ENCODE measurements around the gene THYN1. TPM values are rescaled to one million over a fixed set of nuclear protein-coding genes. Genes with fewer than 3 reads are reported as not detected.
A peak's percentile ranks its signal among the peaks of the same experiment; 100 is the strongest.
"Not testable (repeated sequence)": the region's sequence is repeated elsewhere in the genome, so short reads cannot be mapped to it uniquely, and the experiment has no call there.

Gene THYN1
- total RNA-seq, 2 donors from 2014 or later, result 81.4 to 85.0 TPM

DNA sequence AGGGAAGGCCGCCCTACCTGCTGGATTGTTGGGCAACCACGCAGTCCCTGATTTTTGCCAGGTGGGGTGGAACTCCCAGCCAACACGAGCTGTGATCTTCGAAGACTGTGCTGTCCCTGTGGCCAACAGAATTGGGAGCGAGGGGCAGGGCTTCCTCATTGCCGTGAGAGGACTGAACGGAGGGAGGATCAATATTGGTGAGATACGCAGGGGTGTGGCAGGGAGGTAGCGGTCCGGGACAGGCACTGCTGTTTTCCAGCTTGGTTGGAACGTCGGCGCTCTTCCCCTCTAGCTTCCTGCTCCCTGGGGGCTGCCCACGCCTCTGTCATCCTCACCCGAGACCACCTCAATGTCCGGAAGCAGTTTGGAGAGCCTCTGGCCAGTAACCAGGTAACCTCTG is 7.8 kb upstream of the THYN1 start:
- no peak for ATAC-seq

DNA sequence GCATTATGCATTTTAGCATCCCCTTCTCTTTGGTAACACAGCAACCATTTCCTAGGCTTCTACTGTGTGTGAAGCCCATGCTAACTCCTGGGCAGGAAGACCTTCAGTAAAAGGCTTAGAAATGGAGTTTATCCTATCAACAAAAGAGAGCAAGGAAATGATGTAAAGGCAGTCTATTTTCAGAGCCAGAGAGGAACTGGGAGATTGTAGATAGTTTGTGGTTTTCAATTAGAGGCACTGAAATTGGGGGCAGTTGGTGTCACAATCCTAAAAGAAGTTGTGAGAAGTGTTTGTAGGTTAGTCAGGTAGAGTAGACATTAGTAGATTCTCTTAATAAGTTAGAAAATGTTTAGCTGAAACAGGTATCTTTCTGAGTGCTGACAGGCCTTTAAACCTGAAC is 7.4 kb upstream of the THYN1 start:
- Mint-ChIP-seq H3K27ac (no peak overlapping the region), H3K9me3 (no peaks in the 10 kb centered on the region), H3K36me3 (no peaks in the 10 kb centered on the region)
- ATAC-seq (no peak), DNase-seq (ENCODE audit: low spot score in 2 of 2) (no peak)

More for the DNA sequence above, 7.8 kb upstream of the THYN1 start:
- H3K9me3 Mint-ChIP-seq, result no peaks in the 10 kb centered on the region
- no peaks in the 10 kb centered on the region for H3K36me3 Mint-ChIP-seq
- no peak overlapping the region for H3K27ac Mint-ChIP-seq
- DNase-seq (ENCODE audit: low spot score in 2 of 2), result no peak

DNA sequence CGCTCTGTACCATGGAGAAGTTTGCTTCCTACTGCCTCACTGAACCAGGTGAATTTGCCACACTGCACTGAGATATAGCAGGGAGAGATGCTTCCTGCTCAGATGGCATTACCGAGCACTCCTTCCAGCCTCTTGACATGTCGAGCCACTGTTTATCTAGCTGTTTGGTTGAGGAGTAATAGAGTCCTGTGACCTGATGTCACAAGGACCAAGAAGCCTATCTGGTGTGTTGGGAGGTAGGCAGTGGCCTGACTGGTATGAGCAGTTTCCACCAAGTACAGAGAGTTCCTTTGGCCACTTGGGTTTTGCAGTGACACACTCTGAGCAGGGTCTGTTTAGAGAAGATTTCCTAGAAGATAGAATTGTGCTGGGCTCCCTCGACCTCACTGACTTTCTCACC is 5.4 kb upstream of the THYN1 start:
- DNase-seq (ENCODE audit: low spot score in 2 of 2) (no peak), ATAC-seq (no peak)
- peak overlapping the region in 1 of 2 donors; percentile 74 for H3K27ac Mint-ChIP-seq
- H3K9me3 Mint-ChIP-seq, result no peaks in the 10 kb centered on the region
- H3K36me3 Mint-ChIP-seq, result no peaks in the 10 kb centered on the region

DNA sequence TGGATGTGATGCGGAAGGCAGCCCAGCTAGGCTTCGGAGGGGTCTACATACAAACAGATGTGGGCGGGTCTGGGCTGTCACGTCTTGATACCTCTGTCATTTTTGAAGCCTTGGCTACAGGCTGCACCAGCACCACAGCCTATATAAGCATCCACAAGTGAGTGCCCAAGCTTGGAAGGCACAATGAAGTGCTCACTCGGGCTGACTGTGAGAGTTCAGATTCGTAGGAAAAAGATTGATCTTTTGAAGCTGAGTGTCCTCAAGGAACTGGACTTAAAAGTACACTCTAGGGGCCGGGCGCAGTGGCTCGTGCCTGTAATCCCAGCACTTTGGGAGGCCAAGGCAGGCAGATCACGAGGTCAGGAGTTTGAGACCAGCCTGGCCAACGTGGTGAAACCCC is 3.9 kb upstream of the THYN1 start:
- DNase-seq (ENCODE audit: low spot score in 2 of 2), result no peak
- Mint-ChIP-seq H3K9me3 (no peaks in the 10 kb centered on the region), H3K36me3 (peaks cover 0 to 10% of the 10 kb centered on the region in 2 donors), H3K27ac (no peak overlapping the region)
- no peak for ATAC-seq

DNA sequence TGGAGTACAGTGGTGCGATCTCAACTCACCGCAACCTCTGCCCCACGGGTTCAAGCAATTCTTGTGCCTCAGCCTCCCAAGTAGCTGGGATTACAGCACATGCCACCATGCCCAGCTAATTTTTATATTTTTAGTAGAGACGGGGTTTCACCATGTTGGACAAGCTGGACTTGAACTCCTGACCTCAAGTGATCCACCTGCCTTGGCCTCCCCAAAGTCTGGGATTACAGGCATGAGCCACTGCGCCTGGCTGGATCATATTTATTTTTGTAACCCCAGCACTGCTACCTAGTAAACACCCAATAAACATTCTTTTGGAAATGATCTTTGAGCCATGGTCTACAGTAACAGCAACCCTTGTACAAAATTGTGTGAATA is 2.0 kb upstream of the THYN1 start:
- Mint-ChIP-seq H3K36me3 (peaks cover 0 to 12% of the 10 kb centered on the region in 2 donors), H3K27ac (peak overlapping the region in 1 of 2 donors; percentile 14)
- not testable (repeated sequence) for ATAC-seq; DNase-seq (ENCODE audit: low spot score in 2 of 2); H3K9me3 Mint-ChIP-seq

DNA sequence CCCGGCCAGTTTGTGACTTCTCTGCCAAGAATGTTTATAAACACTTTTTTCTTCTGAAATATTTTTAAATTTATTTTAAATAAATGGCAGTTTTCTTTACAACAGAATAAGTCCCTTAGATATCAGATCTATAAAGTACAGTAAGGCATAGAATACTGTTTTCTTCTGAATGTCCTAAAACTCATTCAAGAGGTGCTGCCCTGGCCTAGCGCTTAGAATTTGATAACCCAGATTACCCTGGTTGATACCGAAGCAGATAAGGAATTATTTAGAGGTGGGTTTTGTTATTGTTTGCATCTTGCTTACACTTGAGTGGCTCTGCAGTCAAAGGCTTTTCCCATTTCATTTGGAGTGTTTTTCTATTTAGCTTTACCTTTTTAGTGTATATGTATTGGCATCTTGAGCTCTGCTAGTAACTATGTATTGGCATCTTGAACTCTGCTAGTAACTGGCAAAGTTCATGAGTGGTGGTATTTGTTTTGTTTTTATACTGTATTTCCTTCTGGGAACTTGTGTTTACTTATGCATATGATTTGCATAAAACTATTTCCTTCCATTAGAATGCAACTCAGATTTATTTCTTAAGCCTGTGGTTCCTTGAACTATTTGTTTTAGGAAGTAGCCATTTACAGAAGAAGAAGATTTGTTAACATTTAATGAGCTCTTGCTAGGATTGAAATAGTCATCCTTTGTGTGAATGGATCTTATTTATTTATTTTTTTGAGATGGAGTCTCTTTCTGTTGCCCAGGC is 1.5 kb upstream of the THYN1 start:
- H3K27ac Mint-ChIP-seq, result peak overlapping the region; percentile 14 to 91
- ATAC-seq, result no peak
- H3K9me3 Mint-ChIP-seq, result no peaks in the 10 kb centered on the region
- DNase-seq (ENCODE audit: low spot score in 2 of 2), result no peak
- H3K36me3 Mint-ChIP-seq, result peaks cover 0 to 12% of the 10 kb centered on the region in 2 donors

DNA sequence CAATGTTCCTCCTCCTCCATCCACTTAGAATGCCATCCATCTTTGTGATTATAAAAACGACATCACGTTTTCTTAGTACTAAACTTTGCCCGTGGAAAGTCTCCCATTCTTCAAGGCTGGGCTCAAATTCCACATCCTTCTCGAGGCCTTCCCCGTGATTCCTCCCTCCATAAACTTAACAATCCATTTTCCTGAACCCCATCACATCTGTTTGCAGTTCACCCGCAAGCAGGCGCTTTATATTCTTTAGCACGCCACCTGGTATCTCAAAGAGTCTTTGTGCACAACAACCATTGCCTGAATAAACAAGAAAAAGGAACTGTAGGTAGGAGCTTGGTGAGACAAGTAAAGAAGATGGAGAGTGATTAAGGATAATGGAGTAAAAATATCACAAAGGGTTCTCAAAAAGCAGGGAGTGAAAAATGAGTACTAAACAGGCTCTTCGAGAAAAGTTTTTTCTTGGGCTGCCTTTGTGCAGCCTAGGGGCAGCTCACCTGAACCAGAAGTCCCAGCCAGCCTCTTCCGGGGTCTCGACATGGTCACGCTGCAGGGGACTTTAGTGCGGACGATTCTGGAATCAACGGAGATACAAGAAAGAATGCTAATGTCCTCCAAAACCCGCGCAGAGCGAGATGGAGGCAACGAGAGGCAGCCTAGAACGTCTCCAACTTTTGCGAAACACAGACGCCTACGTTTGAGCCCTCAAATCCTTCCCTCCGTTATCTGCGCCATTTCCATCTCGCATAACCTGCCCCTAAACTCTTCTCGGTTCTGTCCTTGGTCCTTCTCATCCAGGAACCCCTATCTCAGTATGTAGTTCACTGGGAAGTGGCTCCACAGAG is 585 bp downstream of the THYN1 start:
- Mint-ChIP-seq H3K36me3 (peaks cover 4 to 12% of the 10 kb centered on the region in 2 donors), H3K9me3 (no peaks in the 10 kb centered on the region), H3K27ac (peak overlapping the region; percentile 89 to 91)
- DNase-seq (ENCODE audit: low spot score in 2 of 2) (peak in 1 of 2 donors; percentile 36), ATAC-seq (peak; percentile 19 to 26)

DNA sequence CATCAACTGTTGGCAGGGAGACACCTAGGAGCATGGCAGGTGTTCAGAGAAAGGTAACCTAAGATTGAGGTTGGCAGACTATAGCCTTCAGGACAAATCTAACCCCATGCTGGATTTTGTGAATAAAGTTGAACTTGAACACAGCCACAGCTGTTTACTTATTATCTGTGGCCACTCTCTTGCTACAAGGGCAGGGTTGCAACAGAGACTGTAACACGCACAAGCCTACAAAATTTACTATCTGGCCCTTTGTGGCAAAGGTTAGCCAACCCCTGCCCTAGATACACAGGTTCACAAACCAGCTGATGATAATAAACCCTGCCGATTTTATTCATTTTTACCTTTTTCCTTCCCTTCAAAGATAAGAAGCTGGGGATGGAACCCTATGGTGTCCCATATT is 2.5 kb downstream of the THYN1 start:
- DNase-seq (ENCODE audit: low spot score in 2 of 2), result no peak
- peaks cover 4 to 12% of the 10 kb centered on the region in 2 donors for H3K36me3 Mint-ChIP-seq
- peak overlapping the region in 1 of 2 donors; percentile 45 for H3K27ac Mint-ChIP-seq
- no peak for ATAC-seq
- no peaks in the 10 kb centered on the region for H3K9me3 Mint-ChIP-seq

DNA sequence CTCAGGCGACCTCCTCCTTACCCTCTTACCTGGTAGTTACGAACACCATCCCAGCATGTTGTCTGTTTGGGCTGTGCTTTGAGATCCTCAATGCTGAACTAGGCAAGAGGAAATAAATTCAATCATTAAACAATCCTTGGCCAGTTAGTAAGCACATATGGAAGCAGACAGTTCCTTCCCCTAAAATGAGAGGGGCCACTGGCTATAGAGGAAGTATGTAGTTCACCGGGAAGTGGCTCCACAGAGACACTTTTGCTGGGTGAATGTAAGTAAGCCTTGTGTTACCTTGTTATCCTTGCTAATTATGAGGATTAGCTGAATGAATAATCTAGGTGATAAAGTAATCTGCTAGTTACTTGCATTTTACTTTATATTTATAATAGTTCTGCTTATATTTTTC is 2.9 kb downstream of the THYN1 start:
- ATAC-seq (no peak), DNase-seq (ENCODE audit: low spot score in 2 of 2) (no peak)
- no peak overlapping the region for H3K27ac Mint-ChIP-seq
- H3K9me3 Mint-ChIP-seq, result no peaks in the 10 kb centered on the region
- peaks cover 4 to 12% of the 10 kb centered on the region in 2 donors for H3K36me3 Mint-ChIP-seq

DNA sequence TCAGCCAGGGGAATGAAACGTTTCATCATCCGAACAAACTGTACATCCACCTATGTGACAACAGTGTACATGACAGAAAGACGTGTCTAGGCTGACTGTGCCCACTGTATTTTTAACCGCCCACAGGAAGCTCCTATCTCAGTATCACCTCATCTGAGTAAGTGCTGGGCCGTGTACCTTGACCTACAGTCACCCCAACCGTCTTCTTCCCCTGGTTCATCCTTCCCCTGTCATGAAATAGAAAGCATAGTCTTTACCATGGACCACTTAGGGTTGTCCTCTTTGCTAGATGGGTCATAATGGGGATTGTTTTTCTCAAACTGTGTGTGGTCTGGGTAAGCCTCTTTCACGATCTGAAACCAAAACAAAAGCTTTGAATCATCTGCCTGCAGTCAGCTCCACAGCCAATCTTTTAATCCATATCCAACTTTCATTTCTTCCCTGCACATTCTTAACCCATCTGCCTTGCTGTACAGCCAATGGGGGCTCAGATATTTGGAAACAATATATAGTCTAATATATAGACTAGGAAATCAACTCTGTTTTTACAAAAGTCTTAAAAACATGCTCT is 4.2 kb downstream of the THYN1 start:
- Mint-ChIP-seq H3K9me3 (no peaks in the 10 kb centered on the region), H3K27ac (peak overlapping the region; percentile 40 to 45), H3K36me3 (peaks cover 4 to 12% of the 10 kb centered on the region in 2 donors)
- no peak for DNase-seq (ENCODE audit: low spot score in 2 of 2)
- ATAC-seq, result peak; percentile 12 to 14

DNA sequence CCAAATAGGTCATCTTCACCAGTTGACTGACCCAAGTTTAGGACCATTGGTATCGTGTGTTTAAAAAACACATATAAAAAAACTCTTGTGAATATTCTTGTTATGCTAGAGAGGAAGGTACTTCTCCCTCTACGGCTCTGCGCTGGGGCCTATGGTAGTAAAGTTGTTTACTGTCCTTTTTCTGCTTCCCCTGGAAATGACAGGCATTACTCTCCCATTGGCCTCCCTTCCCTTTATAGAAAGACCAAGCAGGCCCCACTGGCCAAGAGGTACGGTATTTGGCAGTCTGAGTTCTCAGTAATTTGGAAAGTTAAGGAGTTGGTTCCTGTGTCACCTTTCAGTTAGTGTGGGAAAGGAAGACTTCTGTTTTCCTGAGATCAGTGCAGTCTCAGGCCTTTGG is 6.5 kb downstream of the THYN1 start:
- DNase-seq (ENCODE audit: low spot score in 2 of 2) (no peak), ATAC-seq (no peak)
- H3K36me3 Mint-ChIP-seq, result peaks cover 0 to 4% of the 10 kb centered on the region in 2 donors
- H3K9me3 Mint-ChIP-seq, result no peaks in the 10 kb centered on the region
- H3K27ac Mint-ChIP-seq, result peak overlapping the region; percentile 40 to 58

DNA sequence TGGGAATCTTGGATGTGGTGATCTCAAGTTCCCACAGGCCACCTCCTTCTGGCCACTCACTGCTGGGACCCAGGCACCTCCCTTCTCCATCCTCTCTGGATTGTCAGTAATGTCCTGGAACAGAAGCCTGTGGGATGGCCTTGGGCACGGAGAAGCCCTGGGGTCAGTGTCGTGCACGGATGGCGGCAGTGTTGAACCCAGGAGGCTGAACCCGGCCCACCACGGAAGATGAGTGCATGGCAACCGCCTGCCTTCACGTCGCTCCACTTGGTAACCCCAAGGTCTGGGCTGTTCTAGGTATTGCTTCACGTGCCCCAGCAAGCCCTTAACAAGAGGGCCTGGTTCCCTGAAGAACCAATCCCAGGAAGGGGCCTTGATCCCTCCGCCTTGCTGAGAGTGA is 7.1 kb downstream of the THYN1 start:
- ATAC-seq, result no peak
- H3K9me3 Mint-ChIP-seq, result no peaks in the 10 kb centered on the region
- peaks cover 0 to 4% of the 10 kb centered on the region in 2 donors for H3K36me3 Mint-ChIP-seq
- peak overlapping the region; percentile 40 to 58 for H3K27ac Mint-ChIP-seq
- DNase-seq (ENCODE audit: low spot score in 2 of 2), result no peak

DNA sequence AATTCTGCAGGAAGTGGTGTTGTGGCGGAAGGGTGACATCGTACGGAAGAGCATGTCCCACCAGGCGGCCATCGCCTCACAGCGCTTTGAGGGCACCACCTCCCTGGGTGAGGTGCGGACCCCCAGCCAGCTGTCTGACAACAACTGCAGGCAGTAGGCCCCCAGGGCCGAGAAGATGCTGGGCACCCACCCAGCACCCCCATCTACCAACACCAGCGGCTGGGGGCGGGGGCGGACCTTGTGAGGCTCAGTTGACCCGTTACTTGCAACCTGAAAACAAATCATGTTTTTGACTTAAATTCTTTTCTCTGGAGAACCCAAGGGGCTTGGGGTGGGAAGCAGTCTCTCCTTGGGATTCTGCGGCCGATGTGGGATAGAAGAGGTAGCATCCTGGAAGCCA is 7.7 kb downstream of the THYN1 start:
- Mint-ChIP-seq H3K27ac (peak overlapping the region in 1 of 2 donors; percentile 49), H3K9me3 (no peaks in the 10 kb centered on the region)

DNA sequence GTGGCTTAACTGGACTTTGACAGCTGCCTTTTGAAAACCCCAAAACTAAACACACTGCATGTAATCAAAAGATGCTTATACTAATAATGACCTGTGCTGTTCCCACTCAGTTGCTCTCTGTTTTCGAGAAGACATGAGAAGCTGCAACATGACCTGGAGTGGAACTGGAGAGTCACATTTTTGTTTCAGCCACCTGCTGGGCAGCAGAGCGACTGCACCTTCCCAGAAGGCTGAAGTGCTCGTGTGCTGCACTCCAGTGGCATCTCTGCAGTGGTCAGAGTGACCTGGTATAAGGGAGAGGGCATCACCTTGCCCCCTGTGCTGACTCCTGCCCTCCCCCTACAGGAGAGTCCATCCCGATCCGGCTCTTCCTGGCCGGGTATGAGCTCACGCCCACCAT is 8.6 kb downstream of the THYN1 start:
- DNase-seq (ENCODE audit: low spot score in 2 of 2) (no peak), ATAC-seq (peak in 1 of 2 donors; percentile 56)
- Mint-ChIP-seq H3K36me3 (peaks cover 0 to 4% of the 10 kb centered on the region in 2 donors), H3K27ac (no peak overlapping the region), H3K9me3 (no peaks in the 10 kb centered on the region)

More for the DNA sequence above, 7.7 kb downstream of the THYN1 start:
- DNase-seq (ENCODE audit: low spot score in 2 of 2), result no peak
- peaks cover 0 to 4% of the 10 kb centered on the region in 2 donors for H3K36me3 Mint-ChIP-seq
- ATAC-seq, result no peak

DNA sequence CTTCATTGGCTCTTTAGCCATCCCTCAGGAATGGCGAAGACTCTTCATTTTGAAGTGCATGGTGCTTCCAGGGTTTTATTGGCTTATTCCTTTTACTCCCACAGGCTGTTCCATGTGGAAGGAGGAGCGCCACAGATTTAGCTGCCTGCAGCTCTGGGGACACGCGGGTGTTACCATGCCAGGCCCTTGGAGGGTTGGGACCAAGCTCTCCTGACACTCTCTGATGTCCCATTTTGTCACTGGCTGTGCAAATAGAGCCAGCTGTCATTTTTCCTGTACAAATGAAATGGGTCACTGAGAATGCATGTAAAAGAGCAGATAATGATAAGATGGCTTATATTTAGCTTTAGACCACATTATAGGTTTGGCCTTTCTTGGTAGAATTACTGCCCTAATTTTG is 9.2 kb downstream of the THYN1 start:
- ATAC-seq, result no peak
- Mint-ChIP-seq H3K9me3 (no peaks in the 10 kb centered on the region), H3K27ac (no peak overlapping the region), H3K36me3 (peaks cover 0 to 4% of the 10 kb centered on the region in 2 donors)
- DNase-seq (ENCODE audit: low spot score in 2 of 2), result no peak

DNA sequence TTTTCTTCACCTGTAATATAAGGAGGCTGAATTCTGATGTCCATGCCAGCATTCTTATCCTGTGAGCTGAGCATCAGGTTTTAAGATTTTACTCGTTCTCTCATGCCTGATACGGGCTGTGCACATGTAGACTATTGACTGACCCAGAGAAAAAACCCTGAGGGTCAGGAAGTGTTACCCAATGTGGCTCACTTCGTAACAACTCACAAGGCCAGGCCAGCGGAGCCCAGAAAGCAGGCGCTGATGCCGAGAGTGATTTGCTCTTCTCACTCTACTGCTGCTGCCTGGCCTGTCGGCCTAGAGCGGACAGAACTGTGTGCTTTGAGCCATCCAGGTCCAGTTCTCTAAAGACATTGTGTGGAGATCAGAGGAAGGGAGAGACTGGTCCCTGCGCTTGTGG is 10.8 kb downstream of the THYN1 start:
- Mint-ChIP-seq H3K27ac (peak overlapping the region; percentile 19 to 92), H3K36me3 (no peaks in the 10 kb centered on the region), H3K9me3 (no peaks in the 10 kb centered on the region)
- ATAC-seq (no peak), DNase-seq (ENCODE audit: low spot score in 2 of 2) (no peak)

DNA sequence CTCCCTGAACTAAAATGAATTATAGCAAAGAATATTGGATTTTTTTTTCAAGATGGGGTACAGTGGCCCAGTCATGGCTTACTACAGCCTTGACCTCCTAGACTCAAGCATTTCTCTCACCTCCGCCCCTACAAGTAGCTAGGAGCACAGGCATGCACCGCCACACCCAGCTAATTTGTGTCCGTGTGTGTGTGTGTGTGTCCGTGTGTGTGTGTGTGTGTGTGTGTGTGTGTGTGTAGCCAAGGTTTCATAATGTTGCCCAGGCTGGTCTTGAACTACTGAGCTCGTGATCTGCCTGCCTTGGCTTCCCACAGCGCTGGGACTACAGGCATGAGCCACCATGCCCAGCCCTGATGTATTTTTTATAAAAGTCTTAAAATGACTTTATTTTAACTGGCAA is 12.6 kb downstream of the THYN1 start:
- H3K9me3 Mint-ChIP-seq, result no peaks in the 10 kb centered on the region
- H3K36me3 Mint-ChIP-seq, result no peaks in the 10 kb centered on the region
- H3K27ac Mint-ChIP-seq, result no peak overlapping the region
- no peak for ATAC-seq
- no peak for DNase-seq (ENCODE audit: low spot score in 2 of 2)

Data from activated naive CD4-positive, alpha-beta T cell treated with anti-CD3 and anti-CD28 coated beads, Interleukin-2, amount 50 U/mL, for 72 hours (primary cell).